ENCODE results near the gene SLC7A1.

SLC7A1 gene

GRCh38 chr13:29550430-29550988 is 45.0 kb downstream of the SLC7A1 start:
- Histone ChIP-seq H4K91ac (ENCODE audit: low read depth, low read length, poor library complexity) (no peak overlapping the region), H2AFZ (ENCODE audit: low read length) (no peak overlapping the region), H2BK12ac (ENCODE audit: low read length) (no peak overlapping the region), H3K18ac (ENCODE audit: low read length) (no peak overlapping the region), H3K4ac (ENCODE audit: low read length) (no peak overlapping the region), H4K8ac (ENCODE audit: low read depth, low read length) (no peak overlapping the region), H2BK15ac (ENCODE audit: low read length) (no peak overlapping the region), H3K79me1 (ENCODE audit: low read depth, low read length) (peaks cover 3% of the 10 kb centered on the region), H3K36me3 (replicated peaks in 1 of 2; ENCODE audit: control insufficient read depth in 2 of 2, insufficient read depth in 2 of 2, low read length in 2 of 2) (peaks cover 12 to 63% of the 10 kb centered on the region in 2 donors), H3K14ac (ENCODE audit: low read length) (no peak overlapping the region), H2AK5ac (ENCODE audit: low read depth, low read length) (no peak overlapping the region), H3K4me3 (ENCODE audit: low read length in 2 of 2) (no peak overlapping the region), H3K9me3 (replicated peaks in 1 of 2; ENCODE audit: control insufficient read depth in 2 of 2, insufficient read depth in 1 of 2, low read depth in 1 of 2, low read length in 2 of 2) (no peaks in the 10 kb centered on the region), H3K4me2 (ENCODE audit: insufficient read depth, low read length, poor library complexity, severe bottlenecking) (no peak overlapping the region), H3K27ac (replicated peaks; ENCODE audit: low read length) (no peak overlapping the region), H2BK120ac (ENCODE audit: low read depth, low read length) (no peak overlapping the region), H3K4me1 (ENCODE audit: control insufficient read depth in 2 of 2, insufficient read depth in 1 of 2, low read depth in 1 of 2, low read length in 2 of 2) (peaks cover 0 to 10% of the 10 kb centered on the region in 2 donors), H3K27me3 (ENCODE audit: control insufficient read depth in 3 of 3, insufficient read depth in 3 of 3, low read depth in 1 of 3, low read length in 3 of 3) (no peaks in the 10 kb centered on the region), H3K9ac (ENCODE audit: low read depth, low read length, poor library complexity) (no peak overlapping the region), H3K23ac (ENCODE audit: low read depth, low read length, poor library complexity) (no peak overlapping the region), H2BK5ac (ENCODE audit: low read length) (no peak overlapping the region)
- DNase-seq (ENCODE audit: low spot score), result no peak
- no CpG with 5 or more reads among the region's 5 CpGs for WGBS, 2 donors (ENCODE audit: extremely low coverage in 2 of 2, insufficient read length in 2 of 2, insufficient replicate concordance in 1 of 2)

DNA sequence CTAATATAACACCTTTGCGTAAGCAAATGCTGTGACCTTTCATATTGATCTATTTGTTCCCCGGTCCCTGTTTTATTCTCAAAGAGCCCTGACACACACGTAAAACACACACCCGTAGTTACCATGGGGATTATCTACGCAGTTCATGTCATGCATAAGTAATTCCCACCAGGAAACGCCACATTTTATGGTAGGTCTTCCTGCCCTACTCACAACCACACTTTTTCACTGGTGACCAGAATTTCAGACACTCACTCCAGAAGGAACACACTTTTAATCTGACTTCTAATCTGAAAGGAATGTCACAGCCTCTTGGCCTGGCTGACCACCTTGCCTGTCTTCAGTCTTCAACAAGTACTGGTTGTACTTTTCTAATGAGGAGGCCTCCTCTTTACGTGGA is 46.8 kb downstream of the SLC7A1 start:
- Histone ChIP-seq H3K23ac (ENCODE audit: low read depth, low read length, poor library complexity) (no peak overlapping the region), H3K4me1 (ENCODE audit: control insufficient read depth in 2 of 2, insufficient read depth in 1 of 2, low read depth in 1 of 2, low read length in 2 of 2) (peaks cover 0 to 10% of the 10 kb centered on the region in 2 donors), H2AK5ac (ENCODE audit: low read depth, low read length) (no peak overlapping the region), H3K4me3 (ENCODE audit: low read length in 2 of 2) (no peak overlapping the region), H3K27ac (replicated peaks; ENCODE audit: low read length) (no peak overlapping the region), H2BK12ac (ENCODE audit: low read length) (no peak overlapping the region), H3K9ac (ENCODE audit: low read depth, low read length, poor library complexity) (no peak overlapping the region), H2BK15ac (ENCODE audit: low read length) (no peak overlapping the region), H3K18ac (ENCODE audit: low read length) (no peak overlapping the region), H3K4ac (ENCODE audit: low read length) (no peak overlapping the region), H4K8ac (ENCODE audit: low read depth, low read length) (no peak overlapping the region), H3K27me3 (ENCODE audit: control insufficient read depth in 3 of 3, insufficient read depth in 3 of 3, low read depth in 1 of 3, low read length in 3 of 3) (no peaks in the 10 kb centered on the region), H3K9me3 (replicated peaks in 1 of 2; ENCODE audit: control insufficient read depth in 2 of 2, insufficient read depth in 1 of 2, low read depth in 1 of 2, low read length in 2 of 2) (no peaks in the 10 kb centered on the region), H3K79me1 (ENCODE audit: low read depth, low read length) (peaks cover 3% of the 10 kb centered on the region), H3K4me2 (ENCODE audit: insufficient read depth, low read length, poor library complexity, severe bottlenecking) (no peak overlapping the region), H2BK120ac (ENCODE audit: low read depth, low read length) (no peak overlapping the region), H2BK5ac (ENCODE audit: low read length) (no peak overlapping the region), H2AFZ (ENCODE audit: low read length) (no peak overlapping the region), H4K91ac (ENCODE audit: low read depth, low read length, poor library complexity) (no peak overlapping the region), H3K36me3 (replicated peaks in 1 of 2; ENCODE audit: control insufficient read depth in 2 of 2, insufficient read depth in 2 of 2, low read length in 2 of 2) (peaks cover 12 to 59% of the 10 kb centered on the region in 2 donors), H3K14ac (ENCODE audit: low read length) (no peak overlapping the region)
- DNase-seq (ENCODE audit: low spot score), result no peak
- no CpG with 5 or more reads among the region's 7 CpGs for WGBS, 2 donors (ENCODE audit: extremely low coverage in 2 of 2, insufficient read length in 2 of 2, insufficient replicate concordance in 1 of 2)

- H2BK12ac ChIP-seq (ENCODE audit: low read length), result no peak overlapping the region
- no peak overlapping the region for H3K14ac ChIP-seq (ENCODE audit: low read length)
- H2BK5ac ChIP-seq (ENCODE audit: low read length), result no peak overlapping the region
- no peak overlapping the region for H2BK120ac ChIP-seq (ENCODE audit: low read depth, low read length)
- H3K27me3 ChIP-seq (ENCODE audit: control insufficient read depth in 3 of 3, insufficient read depth in 3 of 3, low read depth in 1 of 3, low read length in 3 of 3), result no peaks in the 10 kb centered on the region
- DNase-seq (ENCODE audit: low spot score), result no peak
- H3K18ac ChIP-seq (ENCODE audit: low read length), result no peak overlapping the region
- no peak overlapping the region for H4K8ac ChIP-seq (ENCODE audit: low read depth, low read length)
- no peak overlapping the region for H4K91ac ChIP-seq (ENCODE audit: low read depth, low read length, poor library complexity)
- no peak overlapping the region for H3K27ac ChIP-seq (replicated peaks; ENCODE audit: low read length)
- H3K4ac ChIP-seq (ENCODE audit: low read length), result no peak overlapping the region
- peaks cover 9 to 44% of the 10 kb centered on the region in 2 donors for H3K36me3 ChIP-seq (replicated peaks in 1 of 2; ENCODE audit: control insufficient read depth in 2 of 2, insufficient read depth in 2 of 2, low read length in 2 of 2)
- H3K9me3 ChIP-seq (replicated peaks in 1 of 2; ENCODE audit: control insufficient read depth in 2 of 2, insufficient read depth in 1 of 2, low read depth in 1 of 2, low read length in 2 of 2), result peaks cover 0 to 3% of the 10 kb centered on the region in 2 donors
- no peak overlapping the region for H3K4me2 ChIP-seq (ENCODE audit: insufficient read depth, low read length, poor library complexity, severe bottlenecking)
- no peak overlapping the region for H2BK15ac ChIP-seq (ENCODE audit: low read length)
- H3K4me3 ChIP-seq (ENCODE audit: low read length in 2 of 2), result no peak overlapping the region
- H2AFZ ChIP-seq (ENCODE audit: low read length), result no peak overlapping the region
- H3K79me1 ChIP-seq (ENCODE audit: low read depth, low read length), result peaks cover 3% of the 10 kb centered on the region
- no peak overlapping the region for H2AK5ac ChIP-seq (ENCODE audit: low read depth, low read length)
- no peak overlapping the region for H3K9ac ChIP-seq (ENCODE audit: low read depth, low read length, poor library complexity)
- no CpG with 5 or more reads among the region's 7 CpGs for WGBS, 2 donors (ENCODE audit: extremely low coverage in 2 of 2, insufficient read length in 2 of 2, insufficient replicate concordance in 1 of 2)
- no peak overlapping the region for H3K23ac ChIP-seq (ENCODE audit: low read depth, low read length, poor library complexity)
- H3K4me1 ChIP-seq (ENCODE audit: control insufficient read depth in 2 of 2, insufficient read depth in 1 of 2, low read depth in 1 of 2, low read length in 2 of 2), result peaks cover 0 to 12% of the 10 kb centered on the region in 2 donors
Measured at GRCh38 chr13:29547153-29547552, 48.3 kb downstream of the SLC7A1 start.

GRCh38 chr13:29546662-29547061 is 48.8 kb downstream of the SLC7A1 start:
- Histone ChIP-seq H3K9me3 (replicated peaks in 1 of 2; ENCODE audit: control insufficient read depth in 2 of 2, insufficient read depth in 1 of 2, low read depth in 1 of 2, low read length in 2 of 2) (peaks cover 0 to 3% of the 10 kb centered on the region in 2 donors), H2BK5ac (ENCODE audit: low read length) (no peak overlapping the region), H3K14ac (ENCODE audit: low read length) (no peak overlapping the region), H2BK15ac (ENCODE audit: low read length) (no peak overlapping the region), H3K79me1 (ENCODE audit: low read depth, low read length) (peaks cover 3% of the 10 kb centered on the region), H2BK120ac (ENCODE audit: low read depth, low read length) (no peak overlapping the region), H3K18ac (ENCODE audit: low read length) (no peak overlapping the region), H2AK5ac (ENCODE audit: low read depth, low read length) (no peak overlapping the region), H3K27me3 (ENCODE audit: control insufficient read depth in 3 of 3, insufficient read depth in 3 of 3, low read depth in 1 of 3, low read length in 3 of 3) (no peaks in the 10 kb centered on the region), H3K27ac (replicated peaks; ENCODE audit: low read length) (no peak overlapping the region), H3K36me3 (replicated peaks in 1 of 2; ENCODE audit: control insufficient read depth in 2 of 2, insufficient read depth in 2 of 2, low read length in 2 of 2) (peaks cover 7 to 40% of the 10 kb centered on the region in 2 donors), H4K91ac (ENCODE audit: low read depth, low read length, poor library complexity) (no peak overlapping the region), H2BK12ac (ENCODE audit: low read length) (no peak overlapping the region), H3K4me2 (ENCODE audit: insufficient read depth, low read length, poor library complexity, severe bottlenecking) (no peak overlapping the region), H3K4ac (ENCODE audit: low read length) (no peak overlapping the region), H3K23ac (ENCODE audit: low read depth, low read length, poor library complexity) (no peak overlapping the region), H3K4me1 (ENCODE audit: control insufficient read depth in 2 of 2, insufficient read depth in 1 of 2, low read depth in 1 of 2, low read length in 2 of 2) (peaks cover 0 to 9% of the 10 kb centered on the region in 2 donors), H2AFZ (ENCODE audit: low read length) (no peak overlapping the region), H3K4me3 (ENCODE audit: low read length in 2 of 2) (no peak overlapping the region), H4K8ac (ENCODE audit: low read depth, low read length) (no peak overlapping the region), H3K9ac (ENCODE audit: low read depth, low read length, poor library complexity) (no peak overlapping the region)
- WGBS, 2 donors (ENCODE audit: extremely low coverage in 2 of 2, insufficient read length in 2 of 2, insufficient replicate concordance in 1 of 2), result no CpG with 5 or more reads among the region's 8 CpGs
- no peak for DNase-seq (ENCODE audit: low spot score)
